GM12872 (cell line): Measurements from ENCODE around the gene SETD7.

Experiments used
- TF ChIP-seq, protein P1 (sequence below): IDR thresholded peaks from 3 replicates; pipeline ENCODE4 v1.5.1; 2011; ENCODE audit warnings: low read depth, mild to moderate bottlenecking, low read length, moderate library complexity; ENCODE audit not compliant: insufficient read depth

SETD7 gene

DNA sequence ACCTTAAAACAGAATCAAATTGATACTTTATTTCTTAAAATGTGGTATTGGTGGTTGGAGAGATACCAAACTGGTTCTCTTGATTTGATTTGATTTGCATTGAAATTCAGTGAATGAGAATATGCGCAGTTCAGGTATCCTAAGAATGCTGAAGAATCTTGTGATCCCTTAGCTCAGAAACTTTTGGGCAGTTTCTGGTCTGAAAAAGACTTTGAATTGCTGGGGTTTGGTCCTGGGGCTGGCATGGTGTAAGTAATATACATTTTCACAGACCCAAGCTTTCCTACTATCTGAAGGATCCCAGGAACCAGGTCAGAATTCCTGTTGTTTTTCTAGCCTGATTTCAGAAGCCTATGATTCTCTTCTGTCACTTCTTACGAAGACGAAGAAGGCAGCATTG lies 95.5 kb downstream of the SETD7 start:
- TF ChIP-seq, protein P1, sequence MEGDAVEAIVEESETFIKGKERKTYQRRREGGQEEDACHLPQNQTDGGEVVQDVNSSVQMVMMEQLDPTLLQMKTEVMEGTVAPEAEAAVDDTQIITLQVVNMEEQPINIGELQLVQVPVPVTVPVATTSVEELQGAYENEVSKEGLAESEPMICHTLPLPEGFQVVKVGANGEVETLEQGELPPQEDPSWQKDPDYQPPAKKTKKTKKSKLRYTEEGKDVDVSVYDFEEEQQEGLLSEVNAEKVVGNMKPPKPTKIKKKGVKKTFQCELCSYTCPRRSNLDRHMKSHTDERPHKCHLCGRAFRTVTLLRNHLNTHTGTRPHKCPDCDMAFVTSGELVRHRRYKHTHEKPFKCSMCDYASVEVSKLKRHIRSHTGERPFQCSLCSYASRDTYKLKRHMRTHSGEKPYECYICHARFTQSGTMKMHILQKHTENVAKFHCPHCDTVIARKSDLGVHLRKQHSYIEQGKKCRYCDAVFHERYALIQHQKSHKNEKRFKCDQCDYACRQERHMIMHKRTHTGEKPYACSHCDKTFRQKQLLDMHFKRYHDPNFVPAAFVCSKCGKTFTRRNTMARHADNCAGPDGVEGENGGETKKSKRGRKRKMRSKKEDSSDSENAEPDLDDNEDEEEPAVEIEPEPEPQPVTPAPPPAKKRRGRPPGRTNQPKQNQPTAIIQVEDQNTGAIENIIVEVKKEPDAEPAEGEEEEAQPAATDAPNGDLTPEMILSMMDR: no peak

DNA sequence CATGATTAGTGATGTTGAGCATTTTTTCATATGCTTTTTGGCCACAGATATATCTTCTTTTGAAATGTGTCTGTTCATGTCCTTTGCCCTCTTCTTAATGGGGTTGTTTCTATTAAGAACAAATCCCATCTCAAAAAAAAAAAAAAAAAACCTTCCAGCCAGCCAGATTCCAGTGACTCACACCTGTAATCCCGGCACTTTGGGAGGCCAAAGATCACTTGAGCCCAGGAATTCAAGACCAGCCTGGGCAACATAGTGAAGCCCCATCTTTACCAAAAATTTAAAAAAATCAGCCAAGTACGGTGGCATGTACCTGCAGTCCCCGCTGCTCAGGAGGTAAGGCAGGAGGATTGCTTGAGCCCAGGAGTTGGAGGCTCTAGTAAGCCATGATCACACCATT lies 97.0 kb downstream of the SETD7 start:
- TF ChIP-seq, protein P1: no peak

DNA sequence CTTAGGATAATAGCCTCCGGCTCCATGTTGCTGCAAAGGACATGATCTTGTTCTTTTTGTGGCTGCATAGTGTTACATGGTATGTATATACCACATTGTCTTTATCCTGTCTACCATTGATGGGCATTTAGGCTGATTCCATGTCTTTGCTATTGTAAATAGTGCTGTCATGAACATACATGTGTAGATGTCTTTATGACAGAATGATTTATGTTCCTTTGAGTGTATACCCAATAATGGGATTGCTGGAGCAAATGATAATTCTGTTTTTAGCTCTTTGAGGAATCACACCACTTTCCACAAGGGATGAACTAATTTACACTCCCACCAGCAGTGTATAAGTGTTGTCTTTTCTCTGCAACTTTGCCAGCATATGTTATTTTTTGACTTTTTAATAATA lies 97.5 kb downstream of the SETD7 start:
- TF ChIP-seq, protein P1: no peak

DNA sequence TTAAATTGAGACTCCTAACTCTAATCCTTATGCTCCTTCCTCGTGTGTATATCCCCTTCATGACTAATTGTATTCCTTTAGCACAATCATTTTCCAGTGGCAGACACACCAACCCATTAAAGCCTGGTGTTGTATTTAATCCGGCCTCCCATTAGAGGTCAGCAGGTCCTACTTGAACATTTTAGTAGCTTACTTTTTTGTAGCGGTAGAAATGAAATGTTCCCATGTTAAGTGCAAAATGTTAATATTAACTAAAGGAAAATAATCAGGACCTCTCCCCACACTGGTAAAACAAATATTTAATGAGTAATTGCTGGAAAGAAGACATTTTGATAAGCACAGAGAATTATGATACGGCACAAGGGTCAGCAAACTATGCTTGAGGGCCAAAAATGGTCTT lies 98.7 kb downstream of the SETD7 start:
- TF ChIP-seq, protein P1: no peak

DNA sequence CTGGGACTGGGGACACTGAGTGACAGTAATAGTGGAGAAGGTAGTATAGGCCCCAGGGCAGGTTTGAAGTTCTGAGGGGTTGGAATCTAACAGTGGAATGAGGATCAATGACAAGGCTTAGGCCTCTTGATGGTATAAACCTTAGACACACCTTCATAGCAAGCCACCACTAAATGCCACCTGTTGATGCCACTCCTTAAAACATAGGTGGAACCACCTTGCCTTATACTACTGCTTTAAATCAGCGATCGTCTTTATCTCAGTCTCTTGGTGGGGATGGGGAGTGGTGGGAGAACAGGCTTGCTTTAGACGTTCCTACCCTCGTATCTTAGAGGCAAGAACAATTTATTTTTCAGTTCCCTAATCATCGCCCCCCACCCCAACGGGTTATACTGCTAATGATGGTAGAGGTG lies 100.9 kb downstream of the SETD7 start:
- TF ChIP-seq, protein P1: no peak

DNA sequence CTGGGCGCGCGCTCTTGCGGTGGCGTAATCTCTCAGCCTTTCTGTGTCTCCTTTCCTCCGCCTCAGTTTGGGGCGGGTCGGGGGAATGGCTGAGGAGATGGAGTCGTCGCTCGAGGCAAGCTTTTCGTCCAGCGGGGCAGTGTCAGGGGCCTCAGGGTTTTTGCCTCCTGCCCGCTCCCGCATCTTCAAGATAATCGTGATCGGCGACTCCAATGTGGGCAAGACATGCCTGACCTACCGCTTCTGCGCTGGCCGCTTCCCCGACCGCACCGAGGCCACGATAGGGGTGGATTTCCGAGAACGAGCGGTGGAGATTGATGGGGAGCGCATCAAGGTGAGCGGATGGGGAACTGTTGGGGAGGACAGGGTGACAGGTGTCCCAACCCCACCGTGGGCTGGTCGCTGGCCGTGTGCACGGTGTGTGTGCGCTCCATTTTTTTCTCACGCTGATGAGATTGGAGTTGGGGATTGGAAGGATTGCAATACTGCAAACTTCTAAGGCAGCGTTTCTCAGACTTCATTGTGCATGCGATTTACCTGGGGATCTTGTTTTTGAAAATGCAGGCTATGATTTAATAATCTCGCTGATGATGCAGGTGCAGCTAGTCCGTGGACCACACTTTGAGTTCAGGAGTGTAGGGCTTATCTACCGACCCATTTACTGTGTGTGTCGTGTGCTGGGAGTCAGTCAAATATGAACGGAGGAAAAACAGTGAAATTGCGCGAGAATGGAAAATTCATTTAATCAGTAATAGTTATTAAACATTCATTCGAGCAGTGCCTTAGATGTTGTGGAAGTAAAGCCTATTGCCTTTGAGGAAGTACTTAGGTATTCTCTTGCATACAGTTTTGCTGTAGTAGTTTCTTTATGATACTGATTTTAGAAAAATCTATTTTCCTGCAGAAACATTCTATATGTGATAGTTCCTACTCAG lies 101.6 kb downstream of the SETD7 start, which contains the start of gene RAB33B:
RAB33B (plus strand) TSS at position 11 of the 935 bp plus-strand sequence; CDS start at position 86, 75 bp downstream.
- TF ChIP-seq, protein P1: no peak

DNA sequence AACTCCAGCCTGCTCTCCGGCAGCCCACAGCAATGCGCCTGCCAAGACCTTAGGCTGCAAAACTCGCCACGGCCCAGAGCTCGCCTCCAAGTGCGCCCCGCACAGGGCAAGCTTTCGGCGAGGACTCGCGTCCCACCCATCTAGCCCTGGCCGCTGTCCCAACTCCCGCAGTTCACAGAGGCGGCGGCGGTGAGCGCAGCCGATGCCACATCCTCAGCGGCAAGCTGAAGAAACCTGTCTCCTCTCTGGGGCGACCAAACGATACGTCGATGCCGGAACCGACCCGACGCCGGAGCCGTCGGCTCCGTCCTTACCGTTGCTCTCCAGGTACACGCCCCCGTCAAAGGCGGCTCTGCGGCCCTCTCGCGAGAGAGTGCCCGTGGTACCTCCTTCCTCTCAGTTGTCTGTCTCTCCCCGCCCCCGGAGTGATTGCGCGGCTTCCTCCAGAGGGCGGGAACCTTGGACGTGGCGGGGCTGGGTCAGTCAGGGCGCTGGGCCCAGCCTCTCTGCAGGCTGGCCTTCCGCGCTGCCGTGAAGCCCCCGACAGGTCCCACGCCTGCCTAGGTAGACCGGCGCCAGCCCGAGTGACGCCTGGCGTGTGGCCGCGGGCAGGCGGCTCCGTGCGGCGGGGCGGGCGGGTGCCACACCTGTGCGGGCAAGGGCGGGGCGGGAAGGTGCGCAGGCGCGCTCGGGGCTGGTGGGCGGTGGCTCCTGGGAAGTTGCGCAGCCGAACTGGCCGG lies 102.5 kb downstream of the SETD7 start:
- TF ChIP-seq, protein P1: no peak
